Nephron progenitor cell (in vitro differentiated cells): ENCODE data around the gene TTC39B.

Experiments used
- DNase-seq: peaks from one replicate; pipeline ENCODE4 v3.0.0; 2021
- H3K27ac Mint-ChIP-seq: 2 replicates; pipeline ENCODE4 v1.8.0; 2021; ENCODE audit warnings: mild to moderate bottlenecking, moderate library complexity, mixed read lengths
- H3K27me3 Mint-ChIP-seq: 2 replicates; pipeline ENCODE4 v1.8.0; 2021; ENCODE audit warnings: mild to moderate bottlenecking, low read depth, mixed read lengths; ENCODE audit not compliant: poor library complexity
- H3K36me3 Mint-ChIP-seq: 2 replicates; pipeline ENCODE4 v1.8.0; 2021; ENCODE audit warnings: low read depth, mixed read lengths
- H3K4me1 Mint-ChIP-seq: 2 replicates; pipeline ENCODE4 v1.8.0; 2021; ENCODE audit warnings: mixed read lengths
- H3K4me3 Mint-ChIP-seq: 2 replicates; pipeline ENCODE4 v1.8.0; 2021; ENCODE audit warnings: mild to moderate bottlenecking, moderate library complexity, mixed read lengths
- H3K9me3 Mint-ChIP-seq: 2 replicates; pipeline ENCODE4 v1.8.0; 2021; ENCODE audit warnings: mild to moderate bottlenecking, moderate library complexity, mixed read lengths
- TF ChIP-seq, protein P1 (sequence below): fragments of 200-600 bp; sonication (generic); IDR thresholded peaks from 2 replicates; pipeline ENCODE4 v1.5.0; 2021; ENCODE audit warnings: antibody characterized with exemption

The TTC39B gene

DNA sequence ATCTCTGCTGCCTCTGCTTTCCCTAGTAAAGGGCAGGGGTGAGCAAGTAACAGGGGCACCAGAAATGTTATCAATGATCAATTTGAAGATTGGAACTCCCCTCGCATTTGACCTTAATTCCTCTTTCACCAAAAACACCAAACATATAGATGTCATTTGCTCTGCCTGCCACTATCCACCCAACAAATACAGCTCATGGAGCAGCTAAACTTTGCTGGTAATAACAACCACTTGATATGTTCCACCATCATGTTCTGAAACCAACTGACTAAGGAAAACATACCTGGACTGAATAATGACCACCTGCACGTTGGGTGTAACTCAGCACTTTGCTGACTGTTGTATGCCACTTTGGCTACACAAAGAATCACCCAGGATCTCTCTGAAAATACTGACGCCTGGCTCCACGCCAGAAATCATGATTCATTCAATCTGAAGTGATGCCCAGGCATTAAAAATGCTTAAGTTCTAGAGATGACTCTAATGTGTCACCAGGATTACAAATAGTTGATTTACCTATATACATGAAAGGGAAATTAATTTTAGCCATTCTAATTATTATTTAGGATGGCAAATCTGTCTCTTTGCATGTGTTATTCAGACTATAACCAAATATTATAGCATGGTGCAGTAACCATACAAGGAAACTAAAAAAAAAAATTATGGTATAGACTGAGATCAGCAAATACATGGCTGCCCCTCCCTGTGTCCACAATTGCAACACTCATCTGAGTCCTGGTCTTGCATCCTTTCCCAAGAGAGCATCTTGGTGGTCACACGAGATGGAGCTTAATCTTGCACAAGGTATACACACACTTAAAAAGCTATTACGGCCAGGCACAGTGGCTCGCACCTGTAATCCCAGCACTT lies 43.1 kb upstream of the TTC39B start:
- peaks cover 7% of the 10 kb centered on the region for H3K27me3 Mint-ChIP-seq
- TF ChIP-seq, protein P1, sequence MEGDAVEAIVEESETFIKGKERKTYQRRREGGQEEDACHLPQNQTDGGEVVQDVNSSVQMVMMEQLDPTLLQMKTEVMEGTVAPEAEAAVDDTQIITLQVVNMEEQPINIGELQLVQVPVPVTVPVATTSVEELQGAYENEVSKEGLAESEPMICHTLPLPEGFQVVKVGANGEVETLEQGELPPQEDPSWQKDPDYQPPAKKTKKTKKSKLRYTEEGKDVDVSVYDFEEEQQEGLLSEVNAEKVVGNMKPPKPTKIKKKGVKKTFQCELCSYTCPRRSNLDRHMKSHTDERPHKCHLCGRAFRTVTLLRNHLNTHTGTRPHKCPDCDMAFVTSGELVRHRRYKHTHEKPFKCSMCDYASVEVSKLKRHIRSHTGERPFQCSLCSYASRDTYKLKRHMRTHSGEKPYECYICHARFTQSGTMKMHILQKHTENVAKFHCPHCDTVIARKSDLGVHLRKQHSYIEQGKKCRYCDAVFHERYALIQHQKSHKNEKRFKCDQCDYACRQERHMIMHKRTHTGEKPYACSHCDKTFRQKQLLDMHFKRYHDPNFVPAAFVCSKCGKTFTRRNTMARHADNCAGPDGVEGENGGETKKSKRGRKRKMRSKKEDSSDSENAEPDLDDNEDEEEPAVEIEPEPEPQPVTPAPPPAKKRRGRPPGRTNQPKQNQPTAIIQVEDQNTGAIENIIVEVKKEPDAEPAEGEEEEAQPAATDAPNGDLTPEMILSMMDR: no peak
- H3K4me1 Mint-ChIP-seq: peaks cover 28% of the 10 kb centered on the region
- no peak overlapping the region for H3K27ac Mint-ChIP-seq
- peaks cover 16% of the 10 kb centered on the region for H3K9me3 Mint-ChIP-seq
- DNase-seq: no peak
- H3K4me3 Mint-ChIP-seq: no peak overlapping the region
- peaks cover 5% of the 10 kb centered on the region for H3K36me3 Mint-ChIP-seq

DNA sequence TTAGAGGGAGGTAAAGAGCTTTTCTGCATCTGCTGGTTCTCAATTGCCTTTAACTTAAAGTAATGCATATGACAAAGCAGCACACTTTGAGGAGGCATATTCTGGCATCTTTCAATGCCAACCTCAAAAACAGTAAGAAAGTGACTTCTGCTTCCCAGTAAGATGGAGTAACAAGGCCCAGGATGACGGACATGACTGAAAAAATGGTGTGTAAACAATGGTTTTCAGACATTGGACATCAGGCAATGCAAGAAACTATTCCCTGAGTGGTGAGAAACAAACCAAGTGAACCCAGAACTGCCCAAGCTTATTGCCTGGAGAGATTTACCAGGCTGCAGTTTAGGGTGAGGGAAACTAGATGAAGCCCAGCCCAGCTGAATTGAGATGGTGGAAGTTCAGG lies 39.8 kb upstream of the TTC39B start:
- no peaks in the 10 kb centered on the region for H3K36me3 Mint-ChIP-seq
- no peak overlapping the region for H3K4me3 Mint-ChIP-seq
- H3K27ac Mint-ChIP-seq: peak overlapping the region; percentile 92
- DNase-seq: no peak
- TF ChIP-seq, protein P1: no peak
- H3K27me3 Mint-ChIP-seq: peaks cover 8% of the 10 kb centered on the region
- H3K4me1 Mint-ChIP-seq: peaks cover 12% of the 10 kb centered on the region
- H3K9me3 Mint-ChIP-seq: peaks cover 24% of the 10 kb centered on the region

DNA sequence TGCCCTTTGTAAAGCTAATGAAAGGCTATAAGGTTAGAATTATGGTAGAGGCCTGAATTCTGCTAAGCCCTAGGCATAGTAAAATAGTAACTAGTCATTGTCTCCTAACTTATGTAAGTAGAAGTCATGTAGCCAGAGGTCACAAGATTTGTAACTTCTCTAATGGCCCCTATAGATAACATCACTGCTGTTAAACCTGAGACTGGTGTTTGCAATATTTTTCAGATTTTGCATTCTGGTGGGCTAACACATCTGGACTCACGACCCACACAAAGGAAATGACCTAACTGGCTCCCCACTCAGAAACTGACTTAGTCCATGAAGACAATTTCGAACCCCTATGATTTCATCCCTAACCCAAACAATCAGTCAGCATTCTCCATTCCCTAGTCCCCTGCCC lies 37.2 kb upstream of the TTC39B start:
- Mint-ChIP-seq H3K27ac (peak overlapping the region; percentile 12), H3K9me3 (peaks cover 44% of the 10 kb centered on the region), H3K27me3 (peaks cover 5% of the 10 kb centered on the region), H3K4me3 (no peak overlapping the region), H3K36me3 (no peaks in the 10 kb centered on the region), H3K4me1 (peaks cover 12% of the 10 kb centered on the region)
- TF ChIP-seq, protein P1: no peak
- no peak for DNase-seq

DNA sequence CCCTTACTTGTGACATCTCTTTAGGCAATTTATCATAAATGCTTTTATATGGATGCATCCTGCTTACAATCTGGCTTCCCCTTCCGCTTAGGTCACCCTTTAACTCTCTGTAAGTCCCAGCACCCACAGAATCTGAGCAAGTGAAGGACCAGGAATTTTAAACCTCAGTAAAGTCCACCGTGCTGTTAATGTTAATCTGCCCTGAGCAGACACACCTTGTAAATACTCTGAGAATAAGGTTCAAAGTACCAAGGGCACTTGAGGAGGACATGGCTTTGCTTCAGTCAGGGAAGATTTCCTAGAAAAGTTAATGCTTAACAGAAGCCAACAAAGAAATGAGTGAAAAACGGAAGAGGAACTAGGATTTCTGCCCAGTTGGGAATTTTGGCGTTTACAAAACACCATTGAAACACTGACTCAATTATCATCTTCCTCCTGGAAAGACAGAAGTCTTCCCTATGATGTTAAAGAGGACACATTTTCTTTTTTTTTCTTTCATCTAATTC lies 26.4 kb upstream of the TTC39B start:
- no peak for DNase-seq

DNA sequence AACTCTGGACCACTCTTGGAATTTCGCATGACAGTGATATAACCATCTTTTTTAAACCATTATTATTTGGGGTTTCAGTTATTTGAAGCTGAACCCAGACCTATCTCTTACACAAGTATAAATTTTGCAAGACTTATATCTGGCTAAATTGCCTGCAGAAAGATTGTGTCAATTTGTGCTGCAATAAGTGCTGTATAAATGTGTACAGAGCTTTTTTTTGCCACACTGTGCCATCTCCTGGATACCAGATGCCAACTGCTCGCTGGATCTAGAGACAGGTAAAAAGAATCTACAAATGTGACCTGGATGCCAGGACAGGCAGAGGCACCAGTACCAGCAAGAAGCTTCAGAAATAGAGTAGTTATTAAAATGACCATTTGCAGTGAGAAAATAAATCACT lies 25.9 kb upstream of the TTC39B start:
- Mint-ChIP-seq H3K4me1 (no peaks in the 10 kb centered on the region), H3K27me3 (no peaks in the 10 kb centered on the region), H3K36me3 (no peaks in the 10 kb centered on the region), H3K27ac (no peak overlapping the region), H3K4me3 (no peak overlapping the region), H3K9me3 (peaks cover 18% of the 10 kb centered on the region)
- TF ChIP-seq, protein P1: no peak
- no peak for DNase-seq

More for the DNA sequence above, 26.4 kb upstream of the TTC39B start:
- TF ChIP-seq, protein P1: no peak
- no peaks in the 10 kb centered on the region for H3K36me3 Mint-ChIP-seq
- no peak overlapping the region for H3K4me3 Mint-ChIP-seq
- H3K4me1 Mint-ChIP-seq: no peaks in the 10 kb centered on the region
- no peak overlapping the region for H3K27ac Mint-ChIP-seq
- no peaks in the 10 kb centered on the region for H3K27me3 Mint-ChIP-seq
- peaks cover 14% of the 10 kb centered on the region for H3K9me3 Mint-ChIP-seq
